Left ventricle myocardium superior (tissue), 1 donor: ENCODE data around the gene SPAG17. TPM values are rescaled to one million over a fixed set of nuclear protein-coding genes. Genes with fewer than 3 reads are reported as not detected.

Source experiments
- ATAC-seq: fragments of 200-7000 bp; cut with Tn5 transposase; one replicate; pipeline ENCODE4 v1.9.1; 2020; ENCODE audit warnings: mild to moderate bottlenecking, moderate library complexity
- DNase-seq: peaks from one replicate; pipeline ENCODE4 v3.0.0-alpha.2; 2020
- intact Hi-C: fragments of 100-400 bp; cut with micrococcal nuclease; formaldehyde crosslinking; loops from one replicate; pipeline ENCODE4 v1.11.0; 2022
- total RNA-seq: library from RNA; stranded (reverse); fragmentation: NEBNext Ultra II Directional; extraction: Animal tissue kit (Norgen Biotek cat#: 25700); gene quantifications from one replicate; pipeline ENCODE4 v1.2.1, GENCODE V29; 2021
- donor health status: DM: no; HTN: yes; CAD: no; lungs with severe emphysema.

Gene SPAG17
- total RNA-seq, 1 donor from 2014 or later = not detected

- no peak for ATAC-seq
- intact Hi-C loops = no loop called here
- no peak for DNase-seq
Observed at GRCh38 chr1:118018060-118018459, 167.0 kb downstream of the SPAG17 start.

- no peak for DNase-seq
- intact Hi-C loops = no loop called here
- no peak for ATAC-seq
Observed at GRCh38 chr1:118013938-118014337, 171.1 kb downstream of the SPAG17 start.

- ATAC-seq (no peak), DNase-seq (no peak)
- intact Hi-C loops = no loop called here
Observed at GRCh38 chr1:118013336-118013735, 171.7 kb downstream of the SPAG17 start.

DNA sequence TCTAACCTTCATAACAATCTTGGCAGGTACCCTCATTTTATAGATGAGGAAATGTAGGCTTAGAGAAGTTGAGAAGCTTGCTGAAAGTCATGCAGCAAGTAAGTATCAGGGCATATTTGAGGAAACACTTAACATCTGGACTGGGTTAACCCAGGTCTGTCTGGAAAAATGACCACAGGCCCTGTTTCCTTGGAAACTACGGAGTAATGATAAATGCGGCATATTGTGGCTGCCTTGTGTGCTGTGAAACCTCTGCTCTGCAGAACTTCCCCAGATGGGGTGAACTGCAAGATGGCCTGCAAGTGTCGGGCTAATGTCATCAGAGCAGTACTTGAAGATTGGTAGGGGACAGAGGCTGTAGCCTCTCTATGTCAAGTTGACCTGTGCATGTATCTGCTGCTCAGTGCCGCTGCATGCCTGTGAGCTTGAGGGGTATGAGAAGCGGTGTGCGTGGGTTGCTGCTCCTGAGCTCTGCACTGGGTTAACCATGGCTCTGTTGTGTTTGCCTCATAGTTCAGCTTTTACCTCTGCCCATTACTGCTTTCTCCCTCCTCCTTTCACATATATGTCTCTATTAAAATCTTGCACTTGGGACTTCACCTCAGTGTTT is 172.4 kb downstream of the SPAG17 start:
- no peak for DNase-seq

DNA sequence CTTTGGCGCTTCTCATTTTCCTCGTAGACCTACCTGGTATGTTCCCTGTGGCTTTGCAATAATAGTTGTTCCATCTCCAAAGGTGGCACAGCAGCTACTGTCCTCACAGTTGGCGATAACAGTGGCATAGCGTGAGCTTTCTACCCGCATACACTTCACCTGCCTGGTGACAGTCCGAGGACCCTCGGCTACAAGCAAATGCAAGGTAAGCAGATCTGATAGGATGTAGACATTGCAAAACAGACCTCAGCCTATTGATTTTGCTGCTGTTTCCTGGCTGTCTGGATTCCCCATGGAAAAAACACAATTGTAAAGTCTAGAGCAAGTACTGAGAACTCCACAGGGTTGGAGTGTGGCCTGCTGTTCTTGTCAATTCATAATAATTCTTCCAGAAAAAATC is 177.0 kb downstream of the SPAG17 start:
- intact Hi-C loops = no loop called here
- no peak for ATAC-seq
- no peak for DNase-seq

More for the DNA sequence above, 172.4 kb downstream of the SPAG17 start:
- no peak for ATAC-seq
- intact Hi-C loops = no loop called here

- intact Hi-C loops = no loop called here
- DNase-seq = no peak
- ATAC-seq = no peak
Observed at GRCh38 chr1:118007391-118007790, 177.6 kb downstream of the SPAG17 start.

DNA sequence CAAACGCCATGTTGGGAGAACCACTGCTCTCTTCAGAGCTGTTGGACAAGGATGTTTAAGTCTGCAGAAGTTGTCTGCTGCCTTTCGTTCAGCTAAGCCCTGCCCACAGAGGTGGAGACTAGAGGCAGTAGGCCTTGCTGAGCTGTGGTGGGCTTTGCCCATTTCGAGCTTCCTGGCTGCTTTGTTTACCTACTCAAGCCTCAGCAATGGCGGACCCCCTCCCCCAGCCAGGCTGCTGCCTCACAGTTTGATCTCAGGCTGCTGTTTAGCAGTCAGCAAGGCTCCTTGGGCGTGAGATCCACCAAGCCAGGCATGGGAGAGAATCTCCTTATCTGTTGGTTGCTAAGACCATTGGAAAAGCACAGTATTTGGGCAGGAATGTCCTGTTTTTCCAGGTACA is 180.7 kb downstream of the SPAG17 start:
- DNase-seq (no peak), ATAC-seq (no peak)
- intact Hi-C loops = no loop called here

DNA sequence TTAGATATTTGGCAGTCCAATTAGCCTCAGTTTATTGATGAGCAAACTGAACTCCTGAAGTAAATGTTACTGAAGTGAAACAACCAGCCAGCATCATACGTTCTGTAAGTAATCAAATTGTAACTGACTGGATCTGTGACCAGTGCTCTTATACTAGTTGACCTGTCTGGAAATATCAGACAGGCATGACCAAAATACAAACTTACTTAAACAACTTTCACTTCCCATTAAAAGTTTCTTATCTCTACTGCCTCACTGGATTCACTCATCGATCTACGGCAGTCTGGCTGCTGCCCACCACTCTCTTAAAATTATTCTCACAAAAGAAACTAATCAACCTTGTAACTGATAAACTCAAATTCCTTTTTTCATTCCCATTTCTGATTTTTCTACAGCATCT is 199.1 kb downstream of the SPAG17 start:
- intact Hi-C loops = no loop called here
- ATAC-seq (no peak), DNase-seq (no peak)

GRCh38 chr1:117985239-117985638 is 199.8 kb downstream of the SPAG17 start:
- intact Hi-C loops = no loop called here
- ATAC-seq (no peak), DNase-seq (no peak)

GRCh38 chr1:117981455-117982192 is 203.4 kb downstream of the SPAG17 start:
- intact Hi-C loops = no loop called here
- ATAC-seq (no peak), DNase-seq (no peak)

DNA sequence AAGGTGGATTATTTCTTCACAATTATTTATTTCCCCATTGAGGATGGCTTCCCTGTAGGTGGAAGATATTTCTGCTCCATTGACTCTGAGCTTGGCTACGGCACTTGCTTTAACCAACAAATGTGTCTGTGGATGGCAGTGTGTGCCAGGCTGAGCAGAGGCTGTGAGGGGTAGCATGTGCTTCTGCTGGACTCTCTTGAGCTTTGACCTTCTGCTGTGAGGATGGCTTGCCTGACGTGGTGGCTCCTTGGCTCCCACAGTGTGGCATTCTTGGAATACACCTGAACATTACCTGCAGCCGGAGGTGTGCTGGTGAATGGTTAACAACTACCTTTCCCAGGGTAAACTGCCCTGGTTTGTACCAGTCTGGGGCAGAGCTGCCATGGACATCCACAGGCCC is 208.6 kb downstream of the SPAG17 start:
- DNase-seq (no peak), ATAC-seq (no peak)
- intact Hi-C loops = no loop called here

GRCh38 chr1:117971777-117972176 is 213.3 kb downstream of the SPAG17 start:
- intact Hi-C loops = no loop called here
- DNase-seq = no peak
- ATAC-seq = no peak

DNA sequence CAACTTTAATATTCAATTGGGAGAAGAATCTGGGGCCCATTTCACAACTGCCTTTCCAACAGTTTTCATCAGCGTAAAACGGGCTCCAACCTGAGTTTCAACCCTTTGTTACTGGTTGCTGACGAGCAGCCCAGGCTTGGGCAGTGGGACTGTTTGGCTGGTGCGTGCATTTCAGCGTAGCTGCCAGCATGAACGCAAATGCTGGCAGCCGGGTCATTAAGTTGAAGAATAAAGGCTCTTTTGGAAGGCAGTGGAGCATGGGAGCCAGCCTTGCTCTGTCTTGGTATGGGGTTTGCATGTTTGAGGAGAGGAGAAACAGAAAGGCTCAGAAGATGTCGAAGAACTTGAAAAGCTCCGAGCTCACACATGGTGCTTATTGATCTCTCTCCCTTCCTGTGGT is 214.8 kb downstream of the SPAG17 start:
- ATAC-seq (no peak), DNase-seq (no peak)
- intact Hi-C loops = no loop called here

- intact Hi-C loops = no loop called here
- no peak for DNase-seq
- no peak for ATAC-seq
Observed at GRCh38 chr1:117967881-117968280, 217.1 kb downstream of the SPAG17 start.

DNA sequence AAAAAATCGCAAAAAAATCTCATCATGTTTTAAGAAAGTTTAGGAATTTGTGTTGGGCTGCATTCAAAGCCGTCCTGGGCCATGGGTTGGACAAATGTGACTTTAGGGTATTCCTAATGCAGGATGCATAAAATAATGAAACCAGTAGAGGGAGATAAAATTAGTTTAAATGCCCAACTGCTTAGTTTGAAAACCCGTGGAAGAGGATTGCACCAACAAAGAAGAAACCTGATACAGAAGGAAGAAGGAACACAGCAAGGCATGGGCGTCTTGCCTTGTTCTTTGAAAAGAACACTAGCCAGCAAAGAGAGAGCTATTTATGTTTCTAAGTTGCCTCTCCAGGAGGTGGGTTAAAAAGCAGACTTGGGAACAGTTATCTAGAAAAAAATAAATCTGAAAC is 217.6 kb downstream of the SPAG17 start:
- ATAC-seq (no peak), DNase-seq (no peak)
- intact Hi-C loops = no loop called here

DNA sequence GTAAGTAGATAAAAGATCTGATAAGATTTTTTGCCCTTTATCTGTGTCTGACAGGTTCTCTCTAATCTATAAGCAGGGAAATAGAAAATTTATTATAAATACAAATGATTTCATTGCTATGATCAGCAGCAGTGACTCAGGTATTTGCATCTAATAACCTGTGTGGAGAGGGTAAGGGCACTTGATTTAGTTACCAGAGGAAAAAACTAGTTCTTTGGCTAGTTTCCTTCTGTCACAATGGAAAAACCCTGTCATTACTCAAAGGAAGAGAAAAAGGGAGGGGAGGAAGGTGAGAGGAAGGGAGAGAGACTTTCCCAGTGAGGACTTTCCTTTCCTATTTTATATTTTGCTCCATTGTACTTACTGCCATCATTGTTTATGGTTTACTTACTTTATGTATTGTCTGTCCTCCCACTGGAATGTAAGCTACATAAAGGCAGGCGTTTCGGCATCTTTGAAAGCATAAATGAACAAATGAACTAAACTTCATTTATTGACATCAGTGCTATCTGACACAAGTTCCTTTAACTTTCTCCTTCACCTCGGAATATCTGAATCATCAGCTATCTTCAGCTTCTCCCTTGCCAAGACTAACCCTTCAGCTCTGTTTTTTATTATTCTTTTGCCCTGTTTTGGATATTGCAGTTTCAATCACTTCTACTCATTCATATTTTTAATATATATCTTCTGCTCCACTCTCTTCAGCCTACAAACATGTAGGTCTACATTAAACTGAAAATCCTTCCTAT is 220.6 kb downstream of the SPAG17 start:
- intact Hi-C loops = no loop called here
- no peak for ATAC-seq
- no peak for DNase-seq

GRCh38 chr1:117959364-117959763 is 225.7 kb downstream of the SPAG17 start:
- intact Hi-C loops = no loop called here
- no peak for ATAC-seq
- DNase-seq = no peak

DNA sequence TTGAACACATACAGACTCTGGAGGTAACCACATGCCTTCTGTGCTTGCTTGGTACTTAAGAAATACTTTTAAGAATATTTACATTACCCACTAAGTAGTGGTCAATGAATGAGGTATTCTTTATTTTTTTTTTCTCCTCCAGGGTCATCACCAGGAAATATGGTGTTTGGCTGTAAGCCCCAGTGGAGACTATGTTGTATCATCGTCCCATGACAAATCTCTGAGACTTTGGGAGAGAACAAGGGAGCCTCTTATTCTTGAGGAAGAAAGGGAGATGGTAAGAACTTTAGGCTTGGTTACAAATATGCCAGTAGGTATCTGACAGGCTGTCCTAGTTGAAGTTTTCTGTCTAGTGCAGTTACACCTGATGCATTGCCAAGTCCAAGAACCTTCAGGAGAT is 232.6 kb downstream of the SPAG17 start:
- no peak for DNase-seq
- intact Hi-C loops = no loop called here
- ATAC-seq = no peak

GRCh38 chr1:117942293-117942692 is 242.7 kb downstream of the SPAG17 start:
- intact Hi-C loops = no loop called here
- ATAC-seq = no peak
- no peak for DNase-seq

- ATAC-seq = no peak
- intact Hi-C loops = no loop called here
- DNase-seq = no peak
Observed at GRCh38 chr1:117933769-117934168, 251.3 kb downstream of the SPAG17 start.

DNA sequence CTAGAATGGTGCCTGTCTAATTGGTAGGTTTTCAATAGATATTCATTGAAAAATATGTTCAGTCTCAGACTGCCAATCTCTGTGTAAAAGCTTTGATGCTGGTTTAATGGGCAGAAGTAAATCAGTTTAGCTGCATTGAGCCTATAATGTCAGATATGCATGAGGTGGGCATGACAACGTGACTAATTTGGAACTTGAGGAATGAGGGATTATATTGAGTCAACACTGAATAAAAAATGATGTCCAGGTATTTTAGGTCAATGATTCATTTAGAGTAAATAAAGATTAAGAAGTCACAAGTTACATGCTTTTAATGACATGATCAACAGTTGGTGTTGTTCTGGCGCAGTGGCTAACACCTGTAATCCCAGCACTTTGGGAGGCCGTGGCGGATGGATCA is 252.5 kb downstream of the SPAG17 start:
- no peak for DNase-seq
- no peak for ATAC-seq
- intact Hi-C loops = no loop called here
